ENCODE measurements around the gene THAP11. TPM values are rescaled to one million over a fixed set of nuclear protein-coding genes. Genes with fewer than 3 reads are reported as not detected.

Gene THAP11
- total RNA-seq, 1 donor from 2014 or later: 46.7 TPM

DNA sequence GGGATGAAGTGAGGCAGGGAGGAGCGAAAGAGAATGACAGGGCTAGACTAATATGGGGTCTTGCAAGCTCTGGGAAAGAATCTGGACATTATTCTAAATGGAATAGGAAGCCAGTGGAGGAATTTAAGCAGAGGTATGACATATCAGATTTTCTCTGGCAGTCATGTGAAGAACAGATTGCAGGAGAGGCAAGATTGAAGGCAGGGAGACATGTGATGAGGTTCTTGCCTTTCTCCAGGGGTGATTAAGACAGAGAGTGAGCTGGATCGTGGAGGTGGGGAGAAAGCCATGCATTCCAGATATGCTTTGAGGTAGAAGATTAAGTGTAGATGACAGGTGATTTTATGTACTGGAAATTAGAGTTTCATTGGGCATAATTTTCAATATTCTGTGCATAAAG lies 4.3 kb upstream of the THAP11 start:
- H3K27ac Mint-ChIP-seq (ENCODE audit: unreplicated experiment): no peak overlapping the region
- no peak for DNase-seq (ENCODE audit: low read depth, low spot score)
- H3K4me3 Mint-ChIP-seq: peak overlapping the region; percentile 52

DNA sequence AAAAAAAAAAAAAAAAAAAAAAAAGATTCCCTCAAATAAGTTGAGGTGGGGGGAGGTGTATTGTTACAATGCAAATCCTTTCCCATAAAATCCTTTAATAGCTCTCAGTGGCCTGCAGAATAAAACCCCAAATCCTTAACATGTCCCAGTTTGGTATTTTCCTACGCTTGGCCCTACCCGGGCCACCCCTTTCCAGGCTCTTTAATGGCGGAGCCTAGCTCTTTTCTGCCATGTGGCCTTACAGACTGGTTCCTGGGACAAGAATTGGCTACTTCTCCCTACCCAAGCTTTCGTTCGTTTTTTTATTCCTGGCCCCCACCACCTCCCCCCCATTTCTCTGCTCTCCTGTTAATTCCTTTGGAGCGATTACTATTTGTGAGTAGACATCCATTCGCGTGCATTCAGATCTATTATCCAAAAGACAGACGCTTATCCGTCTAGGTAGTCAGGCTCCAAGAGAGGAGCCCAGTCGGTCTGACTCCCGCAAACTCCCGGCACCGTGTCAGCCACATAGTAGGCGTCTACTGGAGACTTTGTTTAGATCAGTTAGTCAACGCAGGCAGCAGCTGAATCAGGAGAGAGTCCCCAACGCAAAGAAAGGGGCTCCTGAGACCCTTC lies 813 bp upstream of the THAP11 start:
- H3K36me3 Mint-ChIP-seq (ENCODE audit: low read depth): no peaks in the 10 kb centered on the region
- peaks cover 42% of the 10 kb centered on the region for H3K4me1 Mint-ChIP-seq
- no peaks in the 10 kb centered on the region for H3K9me3 Mint-ChIP-seq
- H3K27ac Mint-ChIP-seq (ENCODE audit: unreplicated experiment): peak overlapping the region; percentile 93
- H3K27me3 Mint-ChIP-seq (ENCODE audit: low read depth): no peaks in the 10 kb centered on the region
- TF ChIP-seq, protein P1, sequence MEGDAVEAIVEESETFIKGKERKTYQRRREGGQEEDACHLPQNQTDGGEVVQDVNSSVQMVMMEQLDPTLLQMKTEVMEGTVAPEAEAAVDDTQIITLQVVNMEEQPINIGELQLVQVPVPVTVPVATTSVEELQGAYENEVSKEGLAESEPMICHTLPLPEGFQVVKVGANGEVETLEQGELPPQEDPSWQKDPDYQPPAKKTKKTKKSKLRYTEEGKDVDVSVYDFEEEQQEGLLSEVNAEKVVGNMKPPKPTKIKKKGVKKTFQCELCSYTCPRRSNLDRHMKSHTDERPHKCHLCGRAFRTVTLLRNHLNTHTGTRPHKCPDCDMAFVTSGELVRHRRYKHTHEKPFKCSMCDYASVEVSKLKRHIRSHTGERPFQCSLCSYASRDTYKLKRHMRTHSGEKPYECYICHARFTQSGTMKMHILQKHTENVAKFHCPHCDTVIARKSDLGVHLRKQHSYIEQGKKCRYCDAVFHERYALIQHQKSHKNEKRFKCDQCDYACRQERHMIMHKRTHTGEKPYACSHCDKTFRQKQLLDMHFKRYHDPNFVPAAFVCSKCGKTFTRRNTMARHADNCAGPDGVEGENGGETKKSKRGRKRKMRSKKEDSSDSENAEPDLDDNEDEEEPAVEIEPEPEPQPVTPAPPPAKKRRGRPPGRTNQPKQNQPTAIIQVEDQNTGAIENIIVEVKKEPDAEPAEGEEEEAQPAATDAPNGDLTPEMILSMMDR (conservative IDR thresholded peaks at IDR 0.05): no peak
- peak overlapping the region; percentile 97 for H3K4me3 Mint-ChIP-seq
- no peak for DNase-seq (ENCODE audit: low read depth, low spot score)

More for the DNA sequence above, 4.3 kb upstream of the THAP11 start:
- no peaks in the 10 kb centered on the region for H3K36me3 Mint-ChIP-seq (ENCODE audit: low read depth)
- H3K27me3 Mint-ChIP-seq (ENCODE audit: low read depth): no peaks in the 10 kb centered on the region
- H3K9me3 Mint-ChIP-seq: no peaks in the 10 kb centered on the region
- peaks cover 19% of the 10 kb centered on the region for H3K4me1 Mint-ChIP-seq
- TF ChIP-seq, protein P1 (conservative IDR thresholded peaks at IDR 0.05): no peak

DNA sequence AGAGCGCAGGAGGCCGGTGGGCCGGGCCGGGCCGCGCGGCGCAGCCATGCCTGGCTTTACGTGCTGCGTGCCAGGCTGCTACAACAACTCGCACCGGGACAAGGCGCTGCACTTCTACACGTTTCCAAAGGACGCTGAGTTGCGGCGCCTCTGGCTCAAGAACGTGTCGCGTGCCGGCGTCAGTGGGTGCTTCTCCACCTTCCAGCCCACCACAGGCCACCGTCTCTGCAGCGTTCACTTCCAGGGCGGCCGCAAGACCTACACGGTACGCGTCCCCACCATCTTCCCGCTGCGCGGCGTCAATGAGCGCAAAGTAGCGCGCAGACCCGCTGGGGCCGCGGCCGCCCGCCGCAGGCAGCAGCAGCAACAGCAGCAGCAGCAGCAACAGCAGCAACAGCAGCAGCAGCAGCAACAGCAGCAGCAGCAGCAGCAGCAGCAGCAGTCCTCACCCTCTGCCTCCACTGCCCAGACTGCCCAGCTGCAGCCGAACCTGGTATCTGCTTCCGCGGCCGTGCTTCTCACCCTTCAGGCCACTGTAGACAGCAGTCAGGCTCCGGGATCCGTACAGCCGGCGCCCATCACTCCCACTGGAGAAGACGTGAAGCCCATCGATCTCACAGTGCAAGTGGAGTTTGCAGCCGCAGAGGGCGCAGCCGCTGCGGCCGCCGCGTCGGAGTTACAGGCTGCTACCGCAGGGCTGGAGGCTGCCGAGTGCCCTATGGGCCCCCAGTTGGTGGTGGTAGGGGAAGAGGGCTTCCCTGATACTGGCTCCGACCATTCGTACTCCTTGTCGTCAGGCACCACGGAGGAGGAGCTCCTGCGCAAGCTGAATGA lies 606 bp downstream of the THAP11 start:
- peaks cover 45% of the 10 kb centered on the region for H3K4me1 Mint-ChIP-seq
- no peaks in the 10 kb centered on the region for H3K9me3 Mint-ChIP-seq
- no peaks in the 10 kb centered on the region for H3K27me3 Mint-ChIP-seq (ENCODE audit: low read depth)
- TF ChIP-seq, protein P1 (conservative IDR thresholded peaks at IDR 0.05): peak; percentile 50
- peak overlapping the region; percentile 89 for H3K27ac Mint-ChIP-seq (ENCODE audit: unreplicated experiment)
- peak overlapping the region; percentile 88 for H3K4me3 Mint-ChIP-seq
- DNase-seq (ENCODE audit: low read depth, low spot score): peak; percentile 49
- no peaks in the 10 kb centered on the region for H3K36me3 Mint-ChIP-seq (ENCODE audit: low read depth)

DNA sequence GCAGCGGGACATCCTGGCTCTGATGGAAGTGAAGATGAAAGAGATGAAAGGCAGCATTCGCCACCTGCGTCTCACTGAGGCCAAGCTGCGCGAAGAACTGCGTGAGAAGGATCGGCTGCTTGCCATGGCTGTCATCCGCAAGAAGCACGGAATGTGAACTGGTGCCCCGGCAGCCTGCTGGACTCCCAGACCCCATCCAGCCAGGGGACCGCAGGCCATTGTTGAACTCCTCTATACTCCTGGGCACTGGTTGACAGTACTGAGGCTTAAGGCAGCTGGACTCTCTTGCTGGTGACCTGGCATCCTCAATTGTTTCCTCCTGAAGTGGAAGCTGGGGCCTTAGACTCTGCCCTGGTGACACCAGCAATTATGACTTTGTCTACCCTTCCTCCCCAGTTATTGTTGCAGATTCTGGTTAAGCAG lies 1.2 kb downstream of the THAP11 start:
- peak; percentile 12 for DNase-seq (ENCODE audit: low read depth, low spot score)
- Mint-ChIP-seq H3K4me3 (peak overlapping the region; percentile 88), H3K36me3 (ENCODE audit: low read depth) (no peaks in the 10 kb centered on the region), H3K27me3 (ENCODE audit: low read depth) (no peaks in the 10 kb centered on the region), H3K4me1 (peaks cover 50% of the 10 kb centered on the region), H3K27ac (ENCODE audit: unreplicated experiment) (peak overlapping the region; percentile 89), H3K9me3 (no peaks in the 10 kb centered on the region)
- TF ChIP-seq, protein P1 (conservative IDR thresholded peaks at IDR 0.05): peak; percentile 15

DNA sequence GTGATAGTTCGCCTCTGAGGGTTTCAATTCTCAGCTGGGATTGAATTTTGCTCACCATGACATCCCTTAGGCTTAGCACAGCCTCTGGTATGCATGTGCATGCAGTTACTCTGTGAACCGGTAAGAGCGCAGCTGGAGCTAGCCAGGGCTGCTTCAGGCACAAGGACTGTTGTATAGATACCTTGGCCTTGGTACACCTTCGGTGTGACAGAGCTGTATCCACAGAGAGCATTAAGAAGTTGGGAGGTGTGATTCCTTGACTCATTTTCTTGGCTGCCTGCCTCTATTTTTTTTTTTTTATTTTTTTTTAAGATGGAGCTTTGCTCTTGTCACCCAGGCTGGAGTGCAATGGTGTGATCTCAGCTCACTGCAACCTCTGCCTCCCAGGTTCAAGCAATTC lies 2.4 kb downstream of the THAP11 start:
- Mint-ChIP-seq H3K27ac (ENCODE audit: unreplicated experiment) (peak overlapping the region; percentile 29), H3K4me1 (peaks cover 54% of the 10 kb centered on the region), H3K9me3 (no peaks in the 10 kb centered on the region), H3K27me3 (ENCODE audit: low read depth) (no peaks in the 10 kb centered on the region), H3K36me3 (ENCODE audit: low read depth) (no peaks in the 10 kb centered on the region), H3K4me3 (peak overlapping the region; percentile 88)
- no peak for DNase-seq (ENCODE audit: low read depth, low spot score)
- TF ChIP-seq, protein P1 (conservative IDR thresholded peaks at IDR 0.05): no peak

All from neural crest cell (in vitro differentiated cells).